SK-N-SH (cell line): ENCODE measurements around the gene NFKB1. TPM values are rescaled to one million over a fixed set of nuclear protein-coding genes. Genes with fewer than 3 reads are reported as not detected.

ENCODE experiments used
- CTCF ChIA-PET: fragments of 300-600, 350-600 bp; formaldehyde crosslinking; extraction: SDS; loops from one replicate; lab custom pipeline; 2021; lab: Yijun Ruan, JAX
- POLR2A ChIA-PET: fragments of 350-600 bp; sonication (Branson Sonifier 250); formaldehyde crosslinking; extraction: SDS; loops from one replicate; lab custom pipeline; 2020; ENCODE audit warnings: antibody characterized with exemption, inconsistent platforms; lab: Yijun Ruan, JAX
- DNase-seq: peaks from one replicate; pipeline ENCODE4 v3.0.0; 2012
- H2AFZ ChIP-seq: fragments of 200-600 bp; sonication (generic); 2 replicates; pipeline ENCODE4 v1.8.1; 2016; ENCODE audit warnings: antibody characterized with exemption, mild to moderate bottlenecking, low read depth
- H3F3A ChIP-seq: fragments of 200-600 bp; sonication (generic); replicated peaks from 2 replicates; pipeline ENCODE3; 2016; ENCODE audit warnings: antibody characterized with exemption, mild to moderate bottlenecking; ENCODE audit not compliant: insufficient read depth
- H3K27ac ChIP-seq, 2 experiments: fragments of 200-500 bp in 1 of 2; fragments of 200-600 bp in 1 of 2; sonication (Bioruptor generic) in 1 of 2; sonication (generic), shearing (Covaris generic) in 1 of 2; 2 replicates each; pipeline versions ENCODE4 v1.5.1 to v1.6.1; 2014 to 2016; ENCODE audit warnings: low read depth in 2 of 2, inconsistent platforms in 1 of 2, low read length in 1 of 2, mild to moderate bottlenecking in 1 of 2, mixed read lengths in 1 of 2
- H3K27me3 ChIP-seq: fragments of 200-600 bp; sonication (generic), shearing (Covaris generic); 2 replicates; pipeline ENCODE4 v1.6.1; 2016; ENCODE audit warnings: mixed run types; ENCODE audit not compliant: insufficient read depth
- H3K36me3 ChIP-seq, 2 experiments: fragments of 200-500 bp in 1 of 2; fragments of 200-600 bp in 1 of 2; sonication (Bioruptor generic) in 1 of 2; sonication (generic) in 1 of 2; replicated peaks in 1 of 2; 2 replicates each; pipeline versions ENCODE3 to v1.5.1; 2014 to 2016; ENCODE audit warnings: low read length in 1 of 2, mild to moderate bottlenecking in 1 of 2; ENCODE audit not compliant: insufficient read depth in 2 of 2, control insufficient read depth in 1 of 2
- H3K4me1 ChIP-seq, 2 experiments: fragments of 200-500 bp in 1 of 2; fragments of 200-600 bp in 1 of 2; sonication (Bioruptor generic) in 1 of 2; sonication (generic), shearing (Covaris generic) in 1 of 2; 2 replicates each; pipeline versions ENCODE4 v1.5.1 to v1.6.1; 2014 to 2016; ENCODE audit warnings: low read depth in 1 of 2, low read length in 1 of 2, mixed run types in 1 of 2; ENCODE audit not compliant: insufficient read depth in 2 of 2, control insufficient read depth in 1 of 2
- H3K4me2 ChIP-seq: fragments of 200-600 bp; sonication (generic), shearing (Covaris generic); 2 replicates; pipeline ENCODE4 v1.6.1; 2017; ENCODE audit warnings: mixed run types
- H3K4me3 ChIP-seq, 2 experiments: fragments of 200-500 bp in 1 of 2; fragments of 200-600 bp in 1 of 2; sonication (Bioruptor generic) in 1 of 2; sonication (generic), shearing (Covaris generic) in 1 of 2; 2 replicates each; pipeline versions ENCODE4 v1.5.1 to v1.8.1; 2014 to 2016; ENCODE audit warnings: low read depth in 2 of 2, inconsistent platforms in 1 of 2, low read length in 1 of 2, mild to moderate bottlenecking in 1 of 2, mixed read lengths in 1 of 2, moderate library complexity in 1 of 2
- H3K79me2 ChIP-seq: fragments of 200-600 bp; sonication (generic); 2 replicates; pipeline ENCODE4 v1.8.1; 2017; ENCODE audit warnings: mild to moderate bottlenecking; ENCODE audit not compliant: insufficient read depth
- H3K9ac ChIP-seq: fragments of 200-600 bp; sonication (generic); 2 replicates; pipeline ENCODE4 v1.6.1; 2017; ENCODE audit warnings: mixed run types
- H3K9me2 ChIP-seq: fragments of 200-600 bp; sonication (generic); 2 replicates; pipeline ENCODE4 v1.6.1; 2017; ENCODE audit warnings: mixed run types
- H3K9me3 ChIP-seq: fragments of 200-600 bp; sonication (generic); 2 replicates; pipeline ENCODE4 v1.6.1; 2017; ENCODE audit warnings: mixed run types, mild to moderate bottlenecking, moderate library complexity
- H4K20me1 ChIP-seq: fragments of 200-600 bp; sonication (generic); 2 replicates; pipeline ENCODE4 v1.6.1; 2017; ENCODE audit warnings: mild to moderate bottlenecking, mixed run types; ENCODE audit not compliant: insufficient read depth
- FOSL2 ChIP-seq: IDR thresholded peaks from 2 replicates; pipeline ENCODE4 v1.4.0; 2012; ENCODE audit warnings: low read depth, mild to moderate bottlenecking, moderate library complexity, borderline replicate concordance
- FOXJ3 ChIP-seq: sonication (generic); formaldehyde crosslinking; IDR thresholded peaks from 2 replicates; pipeline ENCODE4 v1.5.1; 2020; ENCODE audit warnings: mild to moderate bottlenecking, missing genetic modification reagents
- GABPA ChIP-seq: IDR thresholded peaks from 2 replicates; pipeline ENCODE4 v1.4.0; 2012; ENCODE audit warnings: low read depth, mild to moderate bottlenecking
- MAX ChIP-seq: IDR thresholded peaks from 2 replicates; pipeline ENCODE4 v1.4.0; 2012; ENCODE audit warnings: low read depth
- NFIC ChIP-seq: IDR thresholded peaks from 2 replicates; pipeline ENCODE4 v1.4.0; 2012; ENCODE audit warnings: borderline replicate concordance
- NRF1 ChIP-seq: IDR thresholded peaks from 2 replicates; pipeline ENCODE4 v1.6.1; 2012; ENCODE audit warnings: low read depth, mild to moderate bottlenecking, low read length
- RAD21 ChIP-seq: IDR thresholded peaks from 2 replicates; pipeline ENCODE4 v1.6.1; 2012; ENCODE audit warnings: mild to moderate bottlenecking, low read length
- RCOR1 ChIP-seq: fragments of 150-350 bp; IDR thresholded peaks from 2 replicates; pipeline ENCODE4 v1.6.1; 2017; ENCODE audit warnings: antibody characterized with exemption, low read length
- RXRA ChIP-seq: IDR thresholded peaks from 2 replicates; pipeline ENCODE4 v1.4.0; 2012; ENCODE audit warnings: low read depth, mild to moderate bottlenecking, borderline replicate concordance
- SIN3A ChIP-seq: IDR thresholded peaks from 2 replicates; pipeline ENCODE4 v1.6.1; 2012; ENCODE audit warnings: low read depth, mild to moderate bottlenecking, low read length, moderate library complexity, borderline replicate concordance
- TAF1 ChIP-seq: IDR thresholded peaks from 2 replicates; pipeline ENCODE4 v1.6.1; 2012; ENCODE audit warnings: low read depth, mild to moderate bottlenecking, low read length, moderate library complexity, borderline replicate concordance
- TCF12 ChIP-seq: IDR thresholded peaks from 2 replicates; pipeline ENCODE4 v1.4.0; 2012
- TEAD4 ChIP-seq: IDR thresholded peaks from 2 replicates; pipeline ENCODE4 v1.4.0; 2012; ENCODE audit warnings: mild to moderate bottlenecking, borderline replicate concordance; ENCODE audit not compliant: insufficient read depth
- WGBS: methylation state at CpG from one replicate; pipeline ENCODE4 v1.1.6; 2017; ENCODE audit warnings: low lambda C conversion rate; 5-methylcytosine and 5-hydroxymethylcytosine counted together
- polyA plus RNA-seq, 3 experiments: library from polyadenylated mRNA; depleted of rRNA; stranded (reverse); fragments of >200 nt; gene quantifications; 2 replicates each; pipeline ENCODE4 v1.2.3, GENCODE V29; 2012
- TF ChIP-seq, protein P1 (sequence below): IDR thresholded peaks from 2 replicates; pipeline ENCODE4 v1.6.1; 2012; ENCODE audit warnings: mild to moderate bottlenecking, low read depth, low read length, moderate library complexity

Gene NFKB1
- polyA plus RNA-seq, 1 of the 3 experiments (the other 2 are of a cell fraction), result 14.1 TPM

- 70% methylated on average over 3 of the region's 3 CpGs for WGBS
- Histone ChIP-seq H3K4me3 (no peak overlapping the region), H3K9ac (no peak overlapping the region), H3K27ac (no peak overlapping the region), H4K20me1 (no peaks in the 10 kb centered on the region; the same call in 1 of the 2 replicates), H3K36me3 (peaks cover 2 to 3% of the 10 kb centered on the region in 2 experiments), H3K4me1 (peaks cover 0 to 3% of the 10 kb centered on the region in 2 experiments; a peak in 1 of 4 replicates), H3K4me2 (no peak overlapping the region), H3K79me2 (peaks cover 57% of the 10 kb centered on the region), H3K27me3 (no peaks in the 10 kb centered on the region), H2AFZ (no peak overlapping the region), H3K9me2 (no peaks in the 10 kb centered on the region), H3K9me3 (no peaks in the 10 kb centered on the region), H3F3A (no peaks in the 10 kb centered on the region)
- CTCF ChIA-PET, result no interaction called here
- POLR2A ChIA-PET, result no interaction called here
- TF ChIP-seq FOXJ3 (CRISPR knock-in tag) (no peak), MAX (no peak), NRF1 (no peak), TAF1 (no peak), FOSL2 (no peak), TEAD4 (no peak), RAD21 (no peak), RXRA (no peak), SIN3A (no peak)
- TF ChIP-seq, protein P1, sequence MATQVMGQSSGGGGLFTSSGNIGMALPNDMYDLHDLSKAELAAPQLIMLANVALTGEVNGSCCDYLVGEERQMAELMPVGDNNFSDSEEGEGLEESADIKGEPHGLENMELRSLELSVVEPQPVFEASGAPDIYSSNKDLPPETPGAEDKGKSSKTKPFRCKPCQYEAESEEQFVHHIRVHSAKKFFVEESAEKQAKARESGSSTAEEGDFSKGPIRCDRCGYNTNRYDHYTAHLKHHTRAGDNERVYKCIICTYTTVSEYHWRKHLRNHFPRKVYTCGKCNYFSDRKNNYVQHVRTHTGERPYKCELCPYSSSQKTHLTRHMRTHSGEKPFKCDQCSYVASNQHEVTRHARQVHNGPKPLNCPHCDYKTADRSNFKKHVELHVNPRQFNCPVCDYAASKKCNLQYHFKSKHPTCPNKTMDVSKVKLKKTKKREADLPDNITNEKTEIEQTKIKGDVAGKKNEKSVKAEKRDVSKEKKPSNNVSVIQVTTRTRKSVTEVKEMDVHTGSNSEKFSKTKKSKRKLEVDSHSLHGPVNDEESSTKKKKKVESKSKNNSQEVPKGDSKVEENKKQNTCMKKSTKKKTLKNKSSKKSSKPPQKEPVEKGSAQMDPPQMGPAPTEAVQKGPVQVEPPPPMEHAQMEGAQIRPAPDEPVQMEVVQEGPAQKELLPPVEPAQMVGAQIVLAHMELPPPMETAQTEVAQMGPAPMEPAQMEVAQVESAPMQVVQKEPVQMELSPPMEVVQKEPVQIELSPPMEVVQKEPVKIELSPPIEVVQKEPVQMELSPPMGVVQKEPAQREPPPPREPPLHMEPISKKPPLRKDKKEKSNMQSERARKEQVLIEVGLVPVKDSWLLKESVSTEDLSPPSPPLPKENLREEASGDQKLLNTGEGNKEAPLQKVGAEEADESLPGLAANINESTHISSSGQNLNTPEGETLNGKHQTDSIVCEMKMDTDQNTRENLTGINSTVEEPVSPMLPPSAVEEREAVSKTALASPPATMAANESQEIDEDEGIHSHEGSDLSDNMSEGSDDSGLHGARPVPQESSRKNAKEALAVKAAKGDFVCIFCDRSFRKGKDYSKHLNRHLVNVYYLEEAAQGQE, result no peak
- DNase-seq, result no peak
These were observed 20.9 kb downstream of the NFKB1 start for GRCh38 chr4:102522031-102522440.

- no peaks in the 10 kb centered on the region for H3K9me3 ChIP-seq
- no peak overlapping the region for H3K4me3 ChIP-seq
- no peak overlapping the region for H3K4me2 ChIP-seq
- H3K27me3 ChIP-seq, result no peaks in the 10 kb centered on the region
- WGBS, result 86% methylated on average over 7 of the region's 7 CpGs
- no peaks in the 10 kb centered on the region for H3F3A ChIP-seq
- no peaks in the 10 kb centered on the region for H3K9me2 ChIP-seq
- no peak overlapping the region for H2AFZ ChIP-seq
- H3K9ac ChIP-seq, result no peak overlapping the region
- TF ChIP-seq FOSL2, result no peak
- no peak for TF ChIP-seq GABPA
- no peak for TF ChIP-seq RCOR1
- TF ChIP-seq RXRA, result no peak
- TF ChIP-seq NFIC, result no peak
- no peak for TF ChIP-seq TCF12
- ChIA-PET POLR2A (no interaction called here), CTCF (interaction anchor here (1.2 kb wide), 1 partner anchor 24 kb away, joined by 5 read pairs; no protein-coding TSS in a partner anchor)
- H3K36me3 ChIP-seq, result peaks cover 2% of the 10 kb centered on the region in 2 experiments
- H4K20me1 ChIP-seq, result no peaks in the 10 kb centered on the region
- H3K79me2 ChIP-seq, result peaks cover 44% of the 10 kb centered on the region
- DNase-seq, result no peak
- no peak overlapping the region for H3K27ac ChIP-seq
- peaks cover 0 to 3% of the 10 kb centered on the region in 2 experiments; a peak in 1 of 4 replicates for H3K4me1 ChIP-seq
These were observed 23.5 kb downstream of the NFKB1 start for GRCh38 chr4:102524691-102525090.
